OCI-LY3 (cell line): ENCODE results near the gene DPYD.

Experiments used
- H2AFZ ChIP-seq: fragments of 200-600, 300-600 bp; shearing (Covaris generic); 2 replicates; pipeline ENCODE4 v1.6.0; 2014; ENCODE audit warnings: antibody characterized with exemption, low read depth, low read length
- H3K27ac ChIP-seq: fragments of 200-600, 300-600 bp; sonication (generic); 2 replicates; pipeline ENCODE4 v1.5.1; 2014; ENCODE audit warnings: mild to moderate bottlenecking, low read length, moderate library complexity, mixed read lengths
- H3K27me3 ChIP-seq: fragments of 200-600, 300-600 bp; sonication (generic); 2 replicates; pipeline ENCODE4 v1.6.1; 2014; ENCODE audit warnings: low read depth, low read length, mixed read lengths
- H3K36me3 ChIP-seq: fragments of 200-600, 300-600 bp; sonication (generic); replicated peaks from 2 replicates; pipeline ENCODE3; 2014; ENCODE audit warnings: low read depth, low read length, mixed read lengths
- H3K4me1 ChIP-seq: fragments of 300-600, 200-600 bp; sonication (generic); 2 replicates; pipeline ENCODE4 v1.6.1; 2014; ENCODE audit warnings: low read length, mixed read lengths
- H3K4me2 ChIP-seq: fragments of 200-600, 300-600 bp; sonication (generic); 2 replicates; pipeline ENCODE4 v1.6.1; 2014; ENCODE audit warnings: low read length, mixed read lengths
- H3K4me3 ChIP-seq: fragments of 300-600, 200-600 bp; sonication (generic); 2 replicates; pipeline ENCODE4 v1.5.1; 2014; ENCODE audit warnings: antibody characterized with exemption, mild to moderate bottlenecking, low read length, moderate library complexity
- H3K79me2 ChIP-seq: fragments of 300-600, 200-600 bp; shearing (Covaris generic); 2 replicates; pipeline ENCODE4 v1.6.1; 2014; ENCODE audit warnings: mild to moderate bottlenecking, low read length, mixed read lengths
- H3K9ac ChIP-seq: fragments of 300-600, 200-600 bp; shearing (Covaris generic); 2 replicates; pipeline ENCODE4 v1.6.0; 2014; ENCODE audit warnings: mild to moderate bottlenecking, low read length, moderate library complexity
- H3K9me3 ChIP-seq: fragments of 200-600, 300-600 bp; shearing (Covaris generic); 2 replicates; pipeline ENCODE4 v1.6.1; 2014; ENCODE audit warnings: low read length, mixed read lengths; ENCODE audit not compliant: insufficient read depth
- H4K20me1 ChIP-seq: fragments of 200-600, 300-600 bp; sonication (generic); 2 replicates; pipeline ENCODE4 v1.6.1; 2016; ENCODE audit warnings: low read length, mixed read lengths; ENCODE audit not compliant: insufficient read depth
- CTCF ChIP-seq: fragments of 200-600, 300-600 bp; sonication (generic); IDR thresholded peaks from 2 replicates; pipeline ENCODE4 v1.5.1; 2014; ENCODE audit warnings: antibody characterized with exemption, low read length, low read depth
- EZH2phosphoT487 ChIP-seq: fragments of 200-600 bp; shearing (Covaris generic); IDR thresholded peaks from 2 replicates; pipeline ENCODE4 v1.6.1; 2018; ENCODE audit warnings: antibody characterized with exemption, mixed run types, low read depth

The DPYD gene

GRCh38 chr1:97920276-97920831, 480 bp downstream of the DPYD start:
- no peaks in the 10 kb centered on the region for H4K20me1 ChIP-seq
- H3K4me1 ChIP-seq = no peaks in the 10 kb centered on the region
- H3K36me3 ChIP-seq = no peaks in the 10 kb centered on the region
- H3K27ac ChIP-seq = no peak overlapping the region
- H3K4me3 ChIP-seq = no peak overlapping the region
- H3K9me3 ChIP-seq = no peaks in the 10 kb centered on the region
- no peaks in the 10 kb centered on the region for H3K79me2 ChIP-seq
- no peak overlapping the region for H3K4me2 ChIP-seq
- H3K27me3 ChIP-seq = no peaks in the 10 kb centered on the region
- no peak overlapping the region for H3K9ac ChIP-seq
- TF ChIP-seq EZH2phosphoT487 = no peak
- no peak for TF ChIP-seq CTCF
- H2AFZ ChIP-seq = no peak overlapping the region

DNA sequence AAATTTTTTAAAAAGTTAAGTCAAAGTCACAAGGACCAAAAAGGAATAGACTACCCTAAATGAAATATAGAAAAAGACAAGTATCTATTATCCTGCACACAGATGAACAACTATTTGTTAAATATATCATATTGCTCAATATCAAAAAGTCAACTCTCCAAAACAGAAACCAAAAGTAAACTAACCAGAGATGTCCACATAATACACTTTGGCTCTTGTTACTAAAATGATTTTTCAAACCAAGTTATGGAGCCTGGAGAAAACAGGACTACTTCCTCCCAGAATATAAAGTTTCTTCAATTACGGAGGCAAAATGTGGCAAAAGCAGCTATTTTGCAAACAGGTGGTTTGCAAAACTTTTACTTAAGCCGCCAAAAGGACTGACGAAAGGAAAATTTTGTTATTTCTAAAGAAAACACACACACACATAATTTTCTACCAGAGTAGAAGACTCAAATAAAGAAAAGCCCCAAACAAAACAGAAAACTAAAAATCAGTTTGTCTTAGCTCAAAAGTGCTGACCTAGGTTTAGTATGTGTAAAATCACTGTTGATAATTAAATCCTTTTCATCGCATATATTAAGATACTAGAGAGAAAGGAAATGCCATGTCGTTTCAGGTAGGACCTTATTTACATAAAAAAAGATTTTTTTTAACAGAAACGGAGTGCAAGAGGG, 1.1 kb downstream of the DPYD start:
- Histone ChIP-seq H2AFZ (no peak overlapping the region), H3K4me3 (no peak overlapping the region), H3K36me3 (no peaks in the 10 kb centered on the region), H3K4me2 (no peak overlapping the region), H3K9me3 (no peaks in the 10 kb centered on the region), H3K79me2 (no peaks in the 10 kb centered on the region), H4K20me1 (no peaks in the 10 kb centered on the region), H3K27me3 (no peaks in the 10 kb centered on the region), H3K4me1 (no peaks in the 10 kb centered on the region), H3K27ac (no peak overlapping the region), H3K9ac (no peak overlapping the region)
- no peak for TF ChIP-seq EZH2phosphoT487
- no peak for TF ChIP-seq CTCF

- no peak overlapping the region for H2AFZ ChIP-seq
- H3K4me2 ChIP-seq = no peak overlapping the region
- H3K27ac ChIP-seq = no peak overlapping the region
- H4K20me1 ChIP-seq = no peaks in the 10 kb centered on the region
- H3K9me3 ChIP-seq = no peaks in the 10 kb centered on the region
- H3K9ac ChIP-seq = no peak overlapping the region
- TF ChIP-seq EZH2phosphoT487 (no peak), CTCF (no peak)
- no peaks in the 10 kb centered on the region for H3K4me1 ChIP-seq
- no peaks in the 10 kb centered on the region for H3K27me3 ChIP-seq
- H3K79me2 ChIP-seq = no peaks in the 10 kb centered on the region
- no peaks in the 10 kb centered on the region for H3K36me3 ChIP-seq
- H3K4me3 ChIP-seq = no peak overlapping the region
These were observed 1.9 kb downstream of the DPYD start for GRCh38 chr1:97918961-97919360.

DNA sequence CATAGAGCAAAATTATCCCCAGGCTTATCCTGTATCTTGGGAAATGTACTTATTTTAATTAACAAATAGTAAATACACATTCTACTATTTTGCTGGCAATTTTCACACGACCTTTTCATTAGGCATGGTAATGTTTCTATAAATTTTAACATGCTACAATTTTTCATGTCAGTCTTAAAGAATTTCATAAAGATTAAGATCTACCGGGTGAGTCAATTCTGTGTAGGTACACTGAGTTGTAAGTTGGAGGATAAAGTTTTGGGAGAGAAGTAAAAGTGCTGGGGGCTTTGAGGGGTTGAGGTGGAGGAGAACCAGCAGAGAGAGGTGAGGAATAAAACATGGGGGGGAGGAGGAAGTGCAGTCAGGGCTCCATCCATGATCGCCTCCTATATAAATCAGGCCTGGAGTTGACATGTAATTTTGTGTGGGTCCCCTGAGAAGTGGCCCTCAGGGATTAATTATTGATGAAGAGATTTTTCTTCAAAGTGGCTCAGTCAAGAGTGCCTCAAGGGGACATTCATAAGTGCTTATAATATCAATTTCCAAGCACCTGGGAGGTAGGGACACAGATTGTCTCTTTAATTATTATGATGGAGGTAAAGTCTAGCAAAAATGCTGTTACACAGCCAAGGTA, 7.2 kb downstream of the DPYD start:
- Histone ChIP-seq H3K4me2 (no peak overlapping the region), H2AFZ (no peak overlapping the region), H3K9ac (no peak overlapping the region), H3K27me3 (no peaks in the 10 kb centered on the region), H3K4me1 (no peaks in the 10 kb centered on the region), H3K36me3 (no peaks in the 10 kb centered on the region), H3K4me3 (no peak overlapping the region), H4K20me1 (no peaks in the 10 kb centered on the region), H3K79me2 (no peaks in the 10 kb centered on the region), H3K27ac (no peak overlapping the region), H3K9me3 (no peaks in the 10 kb centered on the region)
- TF ChIP-seq EZH2phosphoT487 = no peak
- TF ChIP-seq CTCF = no peak
